ENCODE results near the gene FGD2.

DNA sequence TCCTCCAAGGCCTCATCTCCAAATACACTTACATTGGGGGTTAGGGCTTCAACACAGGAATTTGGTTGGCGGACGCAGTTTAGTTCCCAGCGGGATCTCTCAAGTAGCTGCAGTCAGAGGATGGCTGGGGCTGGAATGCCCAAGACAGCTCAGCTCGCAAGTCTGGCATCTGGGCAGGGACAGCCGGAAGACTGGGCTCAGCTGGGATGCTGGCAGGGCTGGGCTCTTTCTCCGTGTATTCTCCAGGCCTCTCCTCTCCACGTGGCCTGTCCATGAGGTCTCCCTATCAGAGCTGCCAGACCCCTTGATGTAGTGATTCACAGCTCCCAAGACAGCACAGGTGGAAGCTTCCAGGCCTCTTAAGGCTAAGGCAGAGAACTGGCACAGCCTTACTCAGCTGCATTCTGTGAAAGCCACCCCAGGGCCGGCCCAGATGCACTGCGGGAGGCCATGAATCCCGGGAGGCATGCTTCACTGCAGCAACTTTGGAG is 5.0 kb downstream of the FGD2 start:
- TF ChIP-seq, protein P1, sequence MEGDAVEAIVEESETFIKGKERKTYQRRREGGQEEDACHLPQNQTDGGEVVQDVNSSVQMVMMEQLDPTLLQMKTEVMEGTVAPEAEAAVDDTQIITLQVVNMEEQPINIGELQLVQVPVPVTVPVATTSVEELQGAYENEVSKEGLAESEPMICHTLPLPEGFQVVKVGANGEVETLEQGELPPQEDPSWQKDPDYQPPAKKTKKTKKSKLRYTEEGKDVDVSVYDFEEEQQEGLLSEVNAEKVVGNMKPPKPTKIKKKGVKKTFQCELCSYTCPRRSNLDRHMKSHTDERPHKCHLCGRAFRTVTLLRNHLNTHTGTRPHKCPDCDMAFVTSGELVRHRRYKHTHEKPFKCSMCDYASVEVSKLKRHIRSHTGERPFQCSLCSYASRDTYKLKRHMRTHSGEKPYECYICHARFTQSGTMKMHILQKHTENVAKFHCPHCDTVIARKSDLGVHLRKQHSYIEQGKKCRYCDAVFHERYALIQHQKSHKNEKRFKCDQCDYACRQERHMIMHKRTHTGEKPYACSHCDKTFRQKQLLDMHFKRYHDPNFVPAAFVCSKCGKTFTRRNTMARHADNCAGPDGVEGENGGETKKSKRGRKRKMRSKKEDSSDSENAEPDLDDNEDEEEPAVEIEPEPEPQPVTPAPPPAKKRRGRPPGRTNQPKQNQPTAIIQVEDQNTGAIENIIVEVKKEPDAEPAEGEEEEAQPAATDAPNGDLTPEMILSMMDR (IDR thresholded peaks at IDR 0.05; ENCODE audit: extremely low read depth in 1 of 2, insufficient read depth in 1 of 2, low read depth in 1 of 2, low read length in 2 of 2) = no peak
- TF ChIP-seq POLR2AphosphoS5 (IDR thresholded peaks at IDR 0.05; ENCODE audit: insufficient read depth, low read depth, low read length) = no peak
- no peak for TF ChIP-seq FOS (IDR thresholded peaks at IDR 0.05; ENCODE audit: borderline replicate concordance, insufficient read depth, low read length)
- TF ChIP-seq MAX (IDR thresholded peaks at IDR 0.05; ENCODE audit: insufficient read depth, insufficient read length) = no peak
- no peak for TF ChIP-seq EZH2 (IDR thresholded peaks at IDR 0.05; ENCODE audit: borderline replicate concordance, low read depth, low read length, severe bottlenecking)
- no peak for TF ChIP-seq POLR2A (IDR thresholded peaks at IDR 0.05; ENCODE audit: low read depth, low read length)
- no peak for TF ChIP-seq JUN (IDR thresholded peaks at IDR 0.05; ENCODE audit: borderline replicate concordance, insufficient read depth, insufficient read length, low read depth)
- no peak for TF ChIP-seq MYC (IDR thresholded peaks at IDR 0.05; ENCODE audit: low read depth, low read length)

Measured in endothelial cell of umbilical vein (primary cell).